HepG2 (cell line): ENCODE data around the gene SLC2A8. TPM values are rescaled to one million over a fixed set of nuclear protein-coding genes. Genes with fewer than 3 reads are reported as not detected.

Source experiments
- ARID5B ChIP-seq: IDR thresholded peaks from 2 replicates; pipeline ENCODE4 v1.4.0; 2020; ENCODE audit warnings: mild to moderate bottlenecking, missing genetic modification reagents
- CENPBD1 ChIP-seq: sonication (generic); formaldehyde crosslinking; IDR thresholded peaks from 2 replicates; pipeline ENCODE4 v1.8.0; 2022; ENCODE audit warnings: missing genetic modification reagents, low read depth, mild to moderate bottlenecking, borderline replicate concordance
- ERF ChIP-seq: IDR thresholded peaks from 2 replicates; pipeline ENCODE4 v1.6.1; 2018; ENCODE audit warnings: missing biosample characterization, missing genetic modification reagents
- KDM3A ChIP-seq: IDR thresholded peaks from 2 replicates; pipeline ENCODE4 v1.6.1; 2018; ENCODE audit warnings: low read depth, missing compliant biosample characterization
- LBX2 ChIP-seq: sonication (generic); formaldehyde crosslinking; IDR thresholded peaks from 2 replicates; pipeline ENCODE4 v1.5.0; 2020; ENCODE audit warnings: missing genetic modification reagents, mild to moderate bottlenecking, borderline replicate concordance
- MYNN ChIP-seq: sonication (generic); formaldehyde crosslinking; IDR thresholded peaks from 2 replicates; pipeline ENCODE4 v1.4.0; 2020; ENCODE audit warnings: mild to moderate bottlenecking, low read depth, missing genetic modification reagents
- MZF1 ChIP-seq: sonication (generic); formaldehyde crosslinking; IDR thresholded peaks from 2 replicates; pipeline ENCODE4 v1.8.1; 2023; ENCODE audit warnings: mild to moderate bottlenecking, missing genetic modification reagents, borderline replicate concordance
- SETDB1 ChIP-seq: sonication (generic); formaldehyde crosslinking; IDR thresholded peaks from 2 replicates; pipeline ENCODE4 v1.5.1; 2020; ENCODE audit warnings: missing genetic modification reagents, mild to moderate bottlenecking, borderline replicate concordance
- SKI ChIP-seq: fragments of 450-650 bp; IDR thresholded peaks from one replicate; pipeline ENCODE4 v1.6.1; 2018; ENCODE audit warnings: mild to moderate bottlenecking; ENCODE audit not compliant: partially characterized antibody
- SMYD3 ChIP-seq: sonication (generic); formaldehyde crosslinking; IDR thresholded peaks from 2 replicates; pipeline ENCODE4 v1.8.1; 2023; ENCODE audit warnings: mild to moderate bottlenecking, missing genetic modification reagents
- TCF7 ChIP-seq: sonication (generic); IDR thresholded peaks from 2 replicates; pipeline ENCODE4 v1.6.1; 2016; ENCODE audit warnings: antibody characterized with exemption, low read depth
- TGIF2 ChIP-seq: IDR thresholded peaks from 2 replicates; pipeline ENCODE4 v1.6.1; 2016; ENCODE audit warnings: control low read depth, missing compliant biosample characterization
- TOE1 ChIP-seq: sonication (generic); formaldehyde crosslinking; IDR thresholded peaks from 2 replicates; pipeline ENCODE4 v1.4.0; 2020; ENCODE audit warnings: mild to moderate bottlenecking, missing genetic modification reagents
- ZNF496 ChIP-seq: sonication (generic); formaldehyde crosslinking; IDR thresholded peaks from 2 replicates; pipeline ENCODE4 v1.8.1; 2023; ENCODE audit warnings: mild to moderate bottlenecking, moderate library complexity, missing genetic modification reagents; ENCODE audit not compliant: insufficient replicate concordance
- ZNF549 ChIP-seq: sonication (generic); formaldehyde crosslinking; IDR thresholded peaks from 2 replicates; pipeline ENCODE4 v1.5.0; 2020; ENCODE audit warnings: missing genetic modification reagents
- ZNF569 ChIP-seq: sonication (generic); formaldehyde crosslinking; IDR thresholded peaks from 2 replicates; pipeline ENCODE4 v1.5.0; 2020; ENCODE audit warnings: mild to moderate bottlenecking, missing genetic modification reagents, moderate library complexity, borderline replicate concordance
- ZNF761 ChIP-seq: sonication (generic); formaldehyde crosslinking; conservative IDR thresholded peaks from 2 replicates; pipeline ENCODE4 v1.4.0; 2020; ENCODE audit warnings: mild to moderate bottlenecking, missing genetic modification reagents
- ZNF850 ChIP-seq: sonication (generic); formaldehyde crosslinking; conservative IDR thresholded peaks from 2 replicates; pipeline ENCODE4 v1.9.0; 2021; ENCODE audit warnings: mild to moderate bottlenecking, missing genetic modification reagents
- polyA plus RNA-seq, 8 experiments: library from polyadenylated mRNA; depleted of rRNA in 3 of 8; stranded (reverse) in 7 of 8; unstranded in 1 of 8; fragments of >200 nt; fragmentation: Illumina TruSeq in 4 of 8; extraction: Trizol in 4 of 8; gene quantifications; 2 replicates each; pipeline versions ENCODE4 v1.2.1 to v1.2.3, GENCODE V29; 2011 to 2016; ENCODE audit warnings: low read depth in 4 of 8, missing spikeins in 1 of 8, mixed read lengths in 1 of 8; ENCODE audit not compliant: insufficient read depth in 1 of 8
- total RNA-seq, 5 experiments: library from RNA; depleted of rRNA; stranded (reverse); fragments of >200 nt; fragmentation: Illumina TruSeq; extraction: Trizol; gene quantifications; 2 replicates each; pipeline ENCODE4 v1.2.3, GENCODE V29; 2016; ENCODE audit warnings: low read depth in 1 of 5
- TF ChIP-seq, protein P1 (sequence below), 2 experiments: sonication (generic) in 1 of 2; formaldehyde crosslinking in 1 of 2; IDR thresholded peaks; 2 replicates each; pipeline versions ENCODE4 v1.4.0 to v1.6.1; 2018 to 2020; ENCODE audit warnings: missing genetic modification reagents in 2 of 2, borderline replicate concordance in 1 of 2, low read depth in 1 of 2, mild to moderate bottlenecking in 1 of 2, missing biosample characterization in 1 of 2
- TF ChIP-seq, protein P2 (sequence below): sonication (generic); formaldehyde crosslinking; IDR thresholded peaks from 2 replicates; pipeline ENCODE4 v1.9.0; 2022; ENCODE audit warnings: missing genetic modification reagents, mild to moderate bottlenecking, borderline replicate concordance

The SLC2A8 gene
- total and polyA plus RNA-seq, 2 of the 13 experiments (the other 11 are each of a cell fraction or from before 2014, with no cell fraction given) = 22.6 to 48.6 TPM

- TF ChIP-seq, protein P1, sequence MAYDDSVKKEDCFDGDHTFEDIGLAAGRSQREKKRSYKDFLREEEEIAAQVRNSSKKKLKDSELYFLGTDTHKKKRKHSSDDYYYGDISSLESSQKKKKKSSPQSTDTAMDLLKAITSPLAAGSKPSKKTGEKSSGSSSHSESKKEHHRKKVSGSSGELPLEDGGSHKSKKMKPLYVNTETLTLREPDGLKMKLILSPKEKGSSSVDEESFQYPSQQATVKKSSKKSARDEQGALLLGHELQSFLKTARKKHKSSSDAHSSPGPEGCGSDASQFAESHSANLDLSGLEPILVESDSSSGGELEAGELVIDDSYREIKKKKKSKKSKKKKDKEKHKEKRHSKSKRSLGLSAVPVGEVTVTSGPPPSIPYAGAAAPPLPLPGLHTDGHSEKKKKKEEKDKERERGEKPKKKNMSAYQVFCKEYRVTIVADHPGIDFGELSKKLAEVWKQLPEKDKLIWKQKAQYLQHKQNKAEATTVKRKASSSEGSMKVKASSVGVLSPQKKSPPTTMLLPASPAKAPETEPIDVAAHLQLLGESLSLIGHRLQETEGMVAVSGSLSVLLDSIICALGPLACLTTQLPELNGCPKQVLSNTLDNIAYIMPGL (CRISPR knock-in tag; IDR thresholded peaks at IDR 0.05; ENCODE audit: borderline replicate concordance in 1 of 2, low read depth in 1 of 2) = peak; percentile 28 to 65; a peak in 3 of 4 replicates
- TF ChIP-seq TCF7 (no peak), ZNF496 (CRISPR knock-in tag) (no peak), SKI (no peak), SETDB1 (CRISPR knock-in tag) (no peak), ZNF569 (CRISPR knock-in tag) (no peak), MZF1 (CRISPR knock-in tag) (no peak), TGIF2 (CRISPR knock-in tag) (0 out of 2 replicates have a peak, but pooled peaks have one; percentile 9), ARID5B (CRISPR knock-in tag) (0 out of 2 replicates have a peak, but pooled peaks have one; percentile 5), ZNF549 (no peak), KDM3A (peak; percentile 66; the same call in 1 of the 2 replicates), MYNN (CRISPR knock-in tag) (0 out of 2 replicates have a peak, but pooled peaks have one; percentile 40), ERF (CRISPR knock-in tag) (0 out of 2 replicates have a peak, but pooled peaks have one; percentile 17), LBX2 (CRISPR knock-in tag) (0 out of 2 replicates have a peak, but pooled peaks have one; percentile 24), ZNF761 (CRISPR knock-in tag) (peak; percentile 39; the same call in 1 of the 2 replicates), ZNF850 (CRISPR knock-in tag) (no peak), CENPBD1 (CRISPR knock-in tag) (no peak), TOE1 (no peak), SMYD3 (CRISPR knock-in tag) (no peak)
- TF ChIP-seq, protein P2, sequence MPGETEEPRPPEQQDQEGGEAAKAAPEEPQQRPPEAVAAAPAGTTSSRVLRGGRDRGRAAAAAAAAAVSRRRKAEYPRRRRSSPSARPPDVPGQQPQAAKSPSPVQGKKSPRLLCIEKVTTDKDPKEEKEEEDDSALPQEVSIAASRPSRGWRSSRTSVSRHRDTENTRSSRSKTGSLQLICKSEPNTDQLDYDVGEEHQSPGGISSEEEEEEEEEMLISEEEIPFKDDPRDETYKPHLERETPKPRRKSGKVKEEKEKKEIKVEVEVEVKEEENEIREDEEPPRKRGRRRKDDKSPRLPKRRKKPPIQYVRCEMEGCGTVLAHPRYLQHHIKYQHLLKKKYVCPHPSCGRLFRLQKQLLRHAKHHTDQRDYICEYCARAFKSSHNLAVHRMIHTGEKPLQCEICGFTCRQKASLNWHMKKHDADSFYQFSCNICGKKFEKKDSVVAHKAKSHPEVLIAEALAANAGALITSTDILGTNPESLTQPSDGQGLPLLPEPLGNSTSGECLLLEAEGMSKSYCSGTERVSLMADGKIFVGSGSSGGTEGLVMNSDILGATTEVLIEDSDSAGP = peak; percentile 86; the same call in 1 of the 2 replicates
Measured at GRCh38 chr9:127423934-127424675, 27.1 kb downstream of the SLC2A8 start, which contains the start of gene ZNF79 (continued).
